ENCODE data around the gene ROCK2.
"Not testable (repeated sequence)": the region's sequence is repeated elsewhere in the genome, so short reads cannot be mapped to it uniquely, and the experiment has no call there.

ROCK2 gene

GRCh38 chr2:11305958-11306357 lies 38.5 kb downstream of the ROCK2 start:
- DNase-seq: no peak

- no peak for DNase-seq
These were observed 39.1 kb downstream of the ROCK2 start for GRCh38 chr2:11305338-11305737.

DNA sequence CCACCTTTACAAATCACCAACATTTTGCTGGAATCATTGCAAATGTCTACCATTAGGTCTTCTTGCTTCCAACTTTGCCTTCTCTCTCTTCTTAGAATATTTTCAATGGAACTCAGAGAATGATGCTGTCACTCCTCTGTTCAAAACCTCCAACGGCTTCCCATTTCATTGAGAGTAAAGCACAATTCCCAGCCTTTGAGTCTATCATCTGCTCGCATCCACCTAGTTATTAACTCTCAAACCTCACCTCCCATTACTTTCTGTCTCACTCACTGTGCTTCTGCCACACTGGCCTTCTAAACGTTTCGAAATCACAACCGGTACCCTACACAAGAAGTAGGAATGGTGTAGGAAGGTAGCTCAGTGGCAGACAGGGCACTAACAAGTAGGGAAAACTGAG lies 40.0 kb downstream of the ROCK2 start:
- no peak for DNase-seq

DNA sequence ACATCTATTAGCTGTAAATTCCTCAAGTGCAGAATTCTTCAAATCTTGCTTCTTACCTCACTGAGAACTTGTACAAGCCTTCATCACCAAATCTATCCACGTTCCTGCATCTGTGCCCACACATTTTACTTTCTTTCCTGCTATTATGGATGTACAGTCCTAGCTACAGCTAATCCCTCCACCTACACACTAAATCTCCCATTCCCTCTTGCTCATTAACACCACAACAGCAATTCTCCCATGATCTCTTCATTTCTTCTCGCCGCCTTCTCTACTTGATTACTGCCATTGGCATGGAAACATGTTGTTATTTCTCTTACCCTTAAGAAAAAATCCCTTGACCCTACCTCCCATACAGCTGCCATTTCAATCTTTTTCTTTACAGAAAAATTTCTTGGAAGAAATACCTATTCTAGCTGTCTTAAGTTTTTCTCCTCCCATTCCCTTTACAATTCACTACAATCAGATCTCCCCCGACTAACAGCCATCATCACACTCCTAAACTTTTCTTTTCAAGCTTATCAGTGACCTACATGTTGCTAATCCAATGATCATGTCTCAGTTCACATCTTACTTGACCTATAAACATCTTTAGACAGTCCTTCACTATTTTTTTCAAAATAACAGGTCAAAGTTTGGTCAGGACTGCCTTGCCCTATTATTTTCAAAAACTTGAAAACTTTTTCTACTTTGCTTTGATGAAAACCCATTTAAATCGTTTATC lies 41.0 kb downstream of the ROCK2 start:
- no peak for DNase-seq

DNA sequence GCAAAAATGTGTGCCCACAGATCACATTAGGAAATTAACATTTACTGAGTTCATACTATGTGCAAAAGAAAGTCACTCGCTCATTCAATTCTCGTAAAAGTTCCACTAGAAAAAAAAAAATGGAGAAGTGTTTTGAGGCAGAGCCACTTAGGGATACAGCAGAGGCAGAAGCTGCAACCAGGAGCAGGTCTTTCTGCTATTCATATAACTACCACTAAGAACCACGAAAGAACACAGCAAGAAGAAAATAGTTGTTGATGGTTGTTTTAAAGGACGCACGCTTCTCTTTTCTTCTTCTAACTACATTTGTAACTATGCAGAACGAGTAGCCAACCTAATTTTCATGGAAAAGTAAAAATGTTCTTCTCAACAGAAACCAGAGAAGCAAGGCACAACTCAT lies 45.0 kb downstream of the ROCK2 start:
- no peak for DNase-seq

DNA sequence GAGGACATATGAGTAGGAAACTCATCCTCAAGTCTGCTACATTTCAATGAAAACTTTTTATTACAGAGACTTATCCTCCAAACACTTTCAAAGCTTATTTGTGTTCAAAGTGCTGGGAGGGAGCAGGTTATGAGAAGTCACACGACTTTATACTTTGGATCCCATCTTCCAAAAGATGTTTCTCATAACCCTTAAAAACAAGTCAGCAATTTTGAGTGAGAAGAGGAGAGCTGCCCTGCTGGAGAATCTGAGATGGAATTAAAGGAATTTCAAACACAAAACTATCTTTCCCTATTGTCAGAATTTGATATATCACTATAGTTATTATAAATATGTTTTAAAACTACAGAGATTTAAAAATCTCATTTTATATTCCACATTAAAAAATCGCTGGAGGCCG lies 45.8 kb downstream of the ROCK2 start:
- DNase-seq: no peak

DNA sequence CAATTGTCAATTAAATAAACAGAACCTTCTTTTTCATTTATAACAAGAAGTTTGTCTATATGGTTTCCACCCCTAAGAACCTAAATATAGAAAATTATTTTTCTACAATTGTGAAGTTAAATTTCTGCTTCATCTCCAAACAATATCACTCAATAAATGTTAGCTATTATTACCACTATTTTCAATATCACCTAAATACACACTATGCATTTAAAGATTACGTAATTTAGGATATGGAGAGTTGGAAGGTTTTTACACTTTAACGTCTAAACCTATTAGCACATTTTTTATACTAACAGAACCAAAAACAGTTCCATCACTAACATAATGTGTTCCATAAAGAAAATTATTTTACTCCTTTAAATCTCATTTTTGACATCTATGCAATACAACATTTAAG lies 48.0 kb downstream of the ROCK2 start:
- DNase-seq: no peak

- no peak for DNase-seq
These were observed 51.8 kb downstream of the ROCK2 start for GRCh38 chr2:11292464-11293255.

GRCh38 chr2:11290713-11291112 lies 53.7 kb downstream of the ROCK2 start:
- no peak for DNase-seq

DNA sequence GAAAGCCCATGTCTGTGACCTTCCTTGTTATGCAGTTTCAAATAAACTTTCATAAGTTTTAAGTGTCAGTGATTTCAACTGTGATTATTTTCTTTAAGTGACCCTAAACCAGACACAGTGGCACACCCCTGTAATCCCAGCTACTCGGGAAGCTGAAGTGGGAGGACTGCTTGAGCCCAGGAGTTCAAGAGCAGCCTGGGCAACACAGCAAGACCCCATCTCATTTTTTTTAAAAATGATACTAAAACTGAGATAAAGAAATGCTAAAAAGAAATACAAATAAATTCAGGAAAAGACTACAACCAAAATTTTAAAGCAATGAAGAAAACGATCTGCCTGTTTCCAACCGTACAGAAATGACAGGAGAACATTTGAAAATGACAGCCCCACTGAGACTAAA lies 54.2 kb downstream of the ROCK2 start:
- no peak for DNase-seq

DNA sequence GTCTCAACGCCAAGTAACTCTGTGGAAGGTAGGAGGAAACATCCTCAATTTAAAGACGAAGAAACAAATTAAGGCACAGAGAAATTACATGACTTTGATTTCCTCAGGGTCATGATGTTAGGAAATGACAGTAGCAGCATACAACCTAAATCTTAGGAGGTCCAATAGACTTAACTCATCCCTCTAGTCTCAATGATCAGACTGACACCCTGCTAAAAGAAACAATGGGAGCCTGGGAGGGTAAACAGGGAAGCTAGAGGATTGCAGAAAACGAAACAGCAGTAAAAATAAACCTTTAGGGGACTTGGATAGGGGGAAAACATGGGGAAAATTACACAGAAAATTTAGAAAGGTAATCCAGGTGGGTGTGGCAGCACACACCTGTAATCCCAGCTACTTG lies 56.0 kb downstream of the ROCK2 start:
- DNase-seq: no peak

DNA sequence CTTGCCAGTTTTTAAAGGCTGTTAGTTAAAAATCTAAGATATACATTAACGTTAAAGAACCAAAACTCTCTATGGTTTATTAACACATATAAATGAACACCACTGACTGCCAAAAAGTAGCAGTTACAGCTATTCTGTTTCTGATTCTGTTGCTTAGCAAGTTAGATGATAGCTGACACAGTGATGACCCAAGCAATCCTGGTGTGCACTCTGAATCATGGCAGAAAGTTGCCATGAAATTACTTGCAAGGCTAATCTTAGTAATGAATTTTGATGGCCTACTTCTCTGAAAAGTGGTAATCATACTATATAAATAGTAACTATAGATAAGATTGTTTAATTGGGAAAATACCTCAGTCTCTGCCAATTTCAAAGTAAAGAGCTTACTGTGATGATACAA lies 57.7 kb downstream of the ROCK2 start:
- no peak for DNase-seq

GRCh38 chr2:11286323-11286722 lies 58.1 kb downstream of the ROCK2 start:
- no peak for DNase-seq

DNA sequence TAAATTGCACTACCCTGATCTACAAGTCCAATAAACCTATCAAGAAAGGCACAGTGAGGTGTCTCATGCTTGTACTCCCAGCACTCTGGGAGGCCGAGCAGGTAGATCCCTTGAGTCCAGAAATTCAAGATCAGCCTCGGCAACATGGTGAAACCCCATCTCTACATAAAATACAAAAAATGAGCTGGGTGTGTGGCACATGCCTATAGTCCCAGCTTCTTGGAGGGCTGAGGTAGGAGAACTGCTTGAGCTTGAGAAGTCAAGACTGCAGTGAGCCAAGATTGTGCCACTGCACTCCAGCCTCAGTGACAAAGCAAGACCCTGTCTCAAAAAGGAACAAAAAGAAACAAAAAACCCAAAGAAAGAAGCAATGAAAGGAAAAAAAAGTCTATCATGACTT lies 58.9 kb downstream of the ROCK2 start:
- no peak for DNase-seq

DNA sequence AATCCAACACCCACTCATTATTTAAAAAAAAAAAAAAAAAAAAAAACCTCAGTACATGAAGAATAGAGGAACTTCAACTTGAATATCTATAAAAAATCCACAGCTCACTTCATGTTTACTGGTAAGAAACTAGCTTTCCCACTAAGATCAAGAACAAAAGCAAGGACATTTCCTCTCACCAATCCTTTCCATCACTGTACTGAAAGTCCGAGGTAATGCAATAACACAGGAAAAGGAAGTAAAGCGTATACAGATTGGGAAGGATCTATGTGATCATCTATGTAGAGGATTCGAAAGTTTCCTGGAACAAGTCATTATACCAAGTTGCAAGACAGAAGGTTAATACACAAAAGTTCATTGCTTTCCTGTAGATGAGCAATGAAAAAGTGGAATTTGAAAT lies 63.2 kb downstream of the ROCK2 start:
- no peak for DNase-seq

DNA sequence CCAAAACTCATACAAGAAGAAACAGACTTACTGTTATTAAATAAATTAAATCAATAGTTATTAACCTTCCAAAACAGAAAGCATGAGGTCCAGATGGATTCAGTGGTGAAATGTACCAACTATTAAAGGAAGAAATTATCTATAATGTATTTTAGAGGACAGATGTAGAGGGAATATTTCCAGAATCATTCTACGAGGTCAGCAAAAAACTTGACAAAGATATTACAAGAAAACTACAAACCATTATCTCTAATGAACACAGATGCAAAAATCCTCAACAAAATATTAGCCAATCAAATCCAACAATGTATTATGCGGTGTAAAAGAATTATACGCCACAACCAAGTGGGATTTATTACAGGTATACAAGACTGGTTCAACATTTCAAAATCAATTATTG lies 63.7 kb downstream of the ROCK2 start:
- no peak for DNase-seq

DNA sequence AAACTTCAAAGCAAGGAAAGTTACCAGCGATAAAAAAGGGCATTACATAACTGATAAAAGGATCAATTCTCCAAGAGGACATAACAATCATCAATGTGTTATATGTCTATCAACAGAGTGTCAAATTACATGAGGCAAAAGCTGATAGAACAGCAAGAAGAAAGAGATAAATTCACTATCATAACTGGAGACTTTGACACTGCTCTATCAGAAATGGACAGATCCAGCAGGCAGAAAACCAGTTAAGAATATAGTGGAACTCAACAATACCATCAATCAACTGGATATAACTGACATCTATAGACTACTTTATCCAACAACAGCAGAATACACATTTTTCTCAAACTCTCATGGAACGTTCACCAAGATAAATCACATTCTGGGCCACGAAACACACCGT lies 65.0 kb downstream of the ROCK2 start:
- no peak for DNase-seq

- DNase-seq: no peak
These were observed 66.2 kb downstream of the ROCK2 start for GRCh38 chr2:11278219-11278618.

GRCh38 chr2:11275910-11276309 lies 68.5 kb downstream of the ROCK2 start:
- no peak for DNase-seq

GRCh38 chr2:11270891-11271290 lies 73.5 kb downstream of the ROCK2 start:
- no peak for DNase-seq

DNA sequence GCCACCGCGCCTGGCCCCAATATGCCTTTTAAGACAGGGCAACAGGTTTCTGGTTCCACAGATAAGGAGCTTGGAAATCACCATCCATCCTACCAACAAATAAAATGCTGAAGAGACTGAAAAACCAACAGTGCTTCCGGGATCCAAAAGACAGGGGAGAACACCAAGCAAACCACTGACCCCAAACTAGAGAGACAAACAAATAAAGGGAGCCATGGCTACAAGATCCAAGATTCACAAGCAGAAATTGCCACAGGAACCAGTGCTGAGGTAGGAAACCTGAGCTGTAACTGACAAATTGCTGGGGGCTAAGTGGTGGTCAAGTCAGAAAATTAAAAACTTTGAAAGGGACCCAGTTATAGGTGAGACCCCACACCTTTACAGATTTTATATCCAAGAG lies 76.5 kb downstream of the ROCK2 start:
- DNase-seq: no peak

DNA sequence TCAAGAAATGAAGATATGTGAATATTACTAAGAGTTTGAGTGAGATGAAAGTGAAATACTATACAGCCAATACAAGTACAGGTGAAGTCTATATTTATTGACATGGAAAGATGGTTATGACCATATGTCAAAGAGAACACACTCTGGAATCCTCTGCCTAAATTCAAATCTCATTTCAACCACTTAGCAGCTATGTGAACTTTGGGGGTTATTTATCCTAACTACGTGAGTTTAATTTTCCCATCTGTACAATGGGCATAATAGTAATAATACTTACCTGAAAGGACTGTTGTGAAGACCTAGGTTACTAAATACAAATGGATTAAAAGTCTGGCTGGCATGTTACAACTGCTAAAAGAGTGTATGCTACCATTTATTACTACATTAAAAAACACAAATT lies 79.6 kb downstream of the ROCK2 start:
- DNase-seq: no peak

- DNase-seq: no peak
These were observed 80.4 kb downstream of the ROCK2 start for GRCh38 chr2:11264007-11264406.

DNA sequence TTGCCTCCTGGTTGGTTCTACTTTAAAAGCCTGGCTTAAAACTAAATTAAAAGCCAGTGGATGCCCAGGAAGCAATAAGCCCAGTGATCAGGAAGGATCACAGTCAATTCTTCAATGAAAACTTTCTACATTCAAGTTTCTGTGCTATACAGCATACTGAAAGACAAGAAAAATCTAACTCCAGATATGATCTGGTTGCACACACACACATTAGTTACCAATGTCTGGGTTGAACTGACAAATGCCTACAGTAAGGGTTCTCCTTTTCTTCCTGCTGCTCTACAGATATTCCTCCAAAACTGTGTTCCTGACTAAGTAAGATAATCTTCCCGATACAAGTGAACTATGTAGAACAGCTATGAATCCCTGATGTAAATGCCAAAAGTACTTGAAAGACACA lies 81.3 kb downstream of the ROCK2 start:
- DNase-seq: no peak

- DNase-seq: not testable (repeated sequence)
These were observed 82.0 kb downstream of the ROCK2 start for GRCh38 chr2:11262438-11262837.

Data from NCI-H510A treated with DMSO at 0.1 percent for 48 hours (cell line).